ENCODE measurements around the gene PTPN20.
A peak's percentile ranks its signal among the peaks of the same experiment; 100 is the strongest.

The PTPN20 gene

GRCh38 chr10:47046321-47047126 lies 135.3 kb downstream of the PTPN20 start:
- Mint-ChIP-seq H3K27ac (peak overlapping the region; percentile 1), H3K9me3 (no peaks in the 10 kb centered on the region)

GRCh38 chr10:47047127-47047504 lies 135.9 kb downstream of the PTPN20 start:
- no peak overlapping the region for H3K4me3 Mint-ChIP-seq
- H3K27ac Mint-ChIP-seq: peak overlapping the region; percentile 1
- H3K4me1 Mint-ChIP-seq: peaks cover 25% of the 10 kb centered on the region
- H3K27me3 Mint-ChIP-seq: no peaks in the 10 kb centered on the region
- H3K36me3 Mint-ChIP-seq: no peaks in the 10 kb centered on the region
- H3K9me3 Mint-ChIP-seq: no peaks in the 10 kb centered on the region

More at GRCh38 chr10:47046321-47047126, 135.3 kb downstream of the PTPN20 start:
- H3K4me1 Mint-ChIP-seq: peaks cover 25% of the 10 kb centered on the region
- H3K36me3 Mint-ChIP-seq: no peaks in the 10 kb centered on the region
- H3K4me3 Mint-ChIP-seq: no peak overlapping the region
- H3K27me3 Mint-ChIP-seq: no peaks in the 10 kb centered on the region

GRCh38 chr10:47047577-47048525 lies 136.6 kb downstream of the PTPN20 start:
- Mint-ChIP-seq H3K36me3 (no peaks in the 10 kb centered on the region), H3K27ac (peak overlapping the region; percentile 36), H3K4me1 (peaks cover 25% of the 10 kb centered on the region), H3K4me3 (no peak overlapping the region), H3K9me3 (no peaks in the 10 kb centered on the region), H3K27me3 (no peaks in the 10 kb centered on the region)

- H3K27ac Mint-ChIP-seq: no peak overlapping the region
Observed at GRCh38 chr10:47048526-47048905, 137.3 kb downstream of the PTPN20 start.

GRCh38 chr10:47049056-47049851 lies 138.0 kb downstream of the PTPN20 start:
- H3K27ac Mint-ChIP-seq: no peak overlapping the region
- no peaks in the 10 kb centered on the region for H3K9me3 Mint-ChIP-seq
- no peaks in the 10 kb centered on the region for H3K36me3 Mint-ChIP-seq
- H3K4me3 Mint-ChIP-seq: no peak overlapping the region
- no peaks in the 10 kb centered on the region for H3K27me3 Mint-ChIP-seq
- peaks cover 25% of the 10 kb centered on the region for H3K4me1 Mint-ChIP-seq

More at GRCh38 chr10:47048526-47048905, 137.3 kb downstream of the PTPN20 start:
- Mint-ChIP-seq H3K4me1 (peaks cover 25% of the 10 kb centered on the region), H3K9me3 (no peaks in the 10 kb centered on the region), H3K27me3 (no peaks in the 10 kb centered on the region), H3K36me3 (no peaks in the 10 kb centered on the region), H3K4me3 (no peak overlapping the region)

- Mint-ChIP-seq H3K27ac (no peak overlapping the region), H3K9me3 (no peaks in the 10 kb centered on the region), H3K4me1 (peaks cover 25% of the 10 kb centered on the region), H3K27me3 (no peaks in the 10 kb centered on the region), H3K4me3 (no peak overlapping the region), H3K36me3 (no peaks in the 10 kb centered on the region)
Observed at GRCh38 chr10:47049906-47050305, 138.7 kb downstream of the PTPN20 start.

GRCh38 chr10:47050618-47051455 lies 139.6 kb downstream of the PTPN20 start:
- H3K36me3 Mint-ChIP-seq: no peaks in the 10 kb centered on the region
- no peaks in the 10 kb centered on the region for H3K27me3 Mint-ChIP-seq
- H3K27ac Mint-ChIP-seq: no peak overlapping the region
- peaks cover 25% of the 10 kb centered on the region for H3K4me1 Mint-ChIP-seq
- H3K9me3 Mint-ChIP-seq: no peaks in the 10 kb centered on the region
- no peak overlapping the region for H3K4me3 Mint-ChIP-seq

- Mint-ChIP-seq H3K36me3 (no peaks in the 10 kb centered on the region), H3K4me3 (no peak overlapping the region), H3K27me3 (no peaks in the 10 kb centered on the region), H3K27ac (no peak overlapping the region), H3K9me3 (no peaks in the 10 kb centered on the region), H3K4me1 (peaks cover 29% of the 10 kb centered on the region)
Observed at GRCh38 chr10:47051741-47052238, 140.6 kb downstream of the PTPN20 start.
